Fibroblast of lung (primary cell): ENCODE measurements around the gene RAB11FIP5. TPM values are rescaled to one million over a fixed set of nuclear protein-coding genes. Genes with fewer than 3 reads are reported as not detected.
"Not testable (repeated sequence)": the region's sequence is repeated elsewhere in the genome, so short reads cannot be mapped to it uniquely, and the experiment has no call there.

ENCODE experiments used
- DNase-seq, 2 donors: peaks; one replicate each; pipeline versions ENCODE4 v3.0.0 to v3.0.0-alpha.2; 2010; ENCODE audit warnings: low read depth in 2 of 2
- H2AFZ ChIP-seq: 2 replicates; pipeline ENCODE4 v1.5.1; 2012; ENCODE audit warnings: low read length, control low read depth, inconsistent platforms
- H3K27ac ChIP-seq: 2 replicates; pipeline ENCODE4 v1.5.1; 2011; ENCODE audit warnings: low read length, control low read depth; ENCODE audit not compliant: insufficient read depth
- H3K27me3 ChIP-seq: 2 replicates; pipeline ENCODE4 v1.5.1; 2011; ENCODE audit warnings: mild to moderate bottlenecking, low read length; ENCODE audit not compliant: control insufficient read depth, insufficient read depth
- H3K36me3 ChIP-seq: 2 replicates; pipeline ENCODE4 v1.5.1; 2011; ENCODE audit warnings: low read length; ENCODE audit not compliant: control insufficient read depth, insufficient read depth
- H3K4me1 ChIP-seq: 2 replicates; pipeline ENCODE4 v1.5.1; 2011; ENCODE audit warnings: low read length; ENCODE audit not compliant: control insufficient read depth, insufficient read depth; ENCODE audit errors: extremely low read depth
- H3K4me2 ChIP-seq: 2 replicates; pipeline ENCODE4 v1.5.1; 2011; ENCODE audit warnings: low read length, control low read depth; ENCODE audit not compliant: insufficient read depth; ENCODE audit errors: extremely low read depth
- H3K4me3 ChIP-seq, 4 experiments: fragments of 200-600 bp in 1 of 4; sonication (generic) in 1 of 4; replicated peaks in 1 of 4; 2 replicates each; pipeline ENCODE4 v1.5.1; 2011 to 2016; ENCODE audit warnings: low read length in 4 of 4, low read depth in 3 of 4, mild to moderate bottlenecking in 3 of 4, control low read depth in 2 of 4, inconsistent platforms in 1 of 4, mixed read lengths in 1 of 4; ENCODE audit not compliant: insufficient read depth in 1 of 4; ENCODE audit errors: control extremely low read depth in 1 of 4
- H3K79me2 ChIP-seq: 2 replicates; pipeline ENCODE4 v1.5.1; 2012; ENCODE audit warnings: mild to moderate bottlenecking, low read length, inconsistent platforms; ENCODE audit not compliant: control insufficient read depth, insufficient read depth
- H3K9ac ChIP-seq: 2 replicates; pipeline ENCODE4 v1.5.1; 2011; ENCODE audit warnings: mild to moderate bottlenecking, low read length, control low read depth; ENCODE audit not compliant: insufficient read depth
- H3K9me3 ChIP-seq: 2 replicates; pipeline ENCODE4 v1.5.1; 2012; ENCODE audit warnings: low read depth, low read length; ENCODE audit not compliant: control insufficient read depth, insufficient read depth
- H4K20me1 ChIP-seq: 2 replicates; pipeline ENCODE4 v1.5.1; 2011; ENCODE audit warnings: low read length; ENCODE audit not compliant: control insufficient read depth, insufficient read depth; ENCODE audit errors: extremely low read depth
- CTCF ChIP-seq, 2 donors: IDR thresholded peaks in 1 of 2; conservative IDR thresholded peaks in 1 of 2; 1 replicate in 1 of 2; 2 replicates in 1 of 2; pipeline ENCODE4 v1.5.1; 2011 to 2012; ENCODE audit warnings: low read length in 2 of 2, control low read depth in 1 of 2, inconsistent platforms in 1 of 2, low read depth in 1 of 2, mild to moderate bottlenecking in 1 of 2
- EZH2 ChIP-seq: IDR thresholded peaks from 2 replicates; pipeline ENCODE4 v1.5.1; 2012; ENCODE audit warnings: low read length, control low read depth, mild to moderate bottlenecking; ENCODE audit errors: missing control alignments
- polyA plus RNA-seq, 2 donors: library from polyadenylated mRNA; depleted of rRNA in 1 of 2; stranded (reverse) in 1 of 2; unstranded in 1 of 2; fragments of >200 nt; gene quantifications; 2 replicates each; pipeline ENCODE4 v1.2.1, GENCODE V29; 2011 to 2012; ENCODE audit warnings: missing spikeins in 1 of 2
- total RNA-seq: library from RNA; depleted of rRNA; stranded (reverse); fragments of >200 nt; gene quantifications from 2 replicates; pipeline ENCODE4 v1.2.1, GENCODE V29; 2014

The RAB11FIP5 gene
- total and polyA plus RNA-seq, 2 donors (not counting 1 experiment from before 2014, with no cell fraction given): 27.7 to 35.0 TPM

GRCh38 chr2:73128841-73129535, 16.2 kb upstream of the RAB11FIP5 start:
- DNase-seq: no peak
- no peak overlapping the region for H3K4me2 ChIP-seq
- H3K79me2 ChIP-seq: no peaks in the 10 kb centered on the region
- H3K36me3 ChIP-seq: no peaks in the 10 kb centered on the region
- no peaks in the 10 kb centered on the region for H3K4me1 ChIP-seq
- H3K4me3 ChIP-seq: no peak overlapping the region
- H3K9ac ChIP-seq: no peak overlapping the region
- no peak overlapping the region for H2AFZ ChIP-seq
- no peak overlapping the region for H3K27ac ChIP-seq
- no peaks in the 10 kb centered on the region for H3K9me3 ChIP-seq
- TF ChIP-seq EZH2: no peak
- TF ChIP-seq CTCF (conservative IDR thresholded peaks at IDR 0.05 in 1 of 2, IDR thresholded peaks at IDR 0.05 in 1 of 2; ENCODE audit: low read depth in 1 of 2, low read length in 2 of 2): no peak
- no peaks in the 10 kb centered on the region for H4K20me1 ChIP-seq
- H3K27me3 ChIP-seq: peaks cover 3% of the 10 kb centered on the region

DNA sequence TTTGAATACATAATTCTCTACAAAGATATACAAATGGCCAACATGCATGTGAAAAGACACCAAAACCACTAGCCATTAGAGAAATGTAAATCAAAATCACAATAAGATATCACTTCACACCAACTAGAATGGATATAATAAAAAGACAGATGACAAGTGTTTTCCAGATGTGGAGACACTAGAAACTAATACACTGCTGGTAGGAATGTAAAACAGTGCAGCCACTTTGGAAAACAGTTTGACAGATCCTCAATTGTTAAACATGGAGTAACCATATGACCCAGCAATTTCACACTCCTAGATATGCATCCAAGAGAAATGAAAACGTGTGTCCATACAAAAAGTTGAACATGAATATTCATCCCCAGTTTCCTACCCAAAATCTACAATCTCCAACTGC, 9.8 kb upstream of the RAB11FIP5 start:
- no peak for TF ChIP-seq EZH2
- TF ChIP-seq CTCF (conservative IDR thresholded peaks at IDR 0.05 in 1 of 2, IDR thresholded peaks at IDR 0.05 in 1 of 2; ENCODE audit: low read depth in 1 of 2, low read length in 2 of 2): no peak
- Histone ChIP-seq H3K36me3 (no peaks in the 10 kb centered on the region), H3K9me3 (no peaks in the 10 kb centered on the region), H3K27me3 (peaks cover 5% of the 10 kb centered on the region), H3K9ac (no peak overlapping the region), H4K20me1 (no peaks in the 10 kb centered on the region), H3K27ac (no peak overlapping the region), H2AFZ (no peak overlapping the region), H3K4me2 (no peak overlapping the region), H3K79me2 (no peaks in the 10 kb centered on the region), H3K4me3 (no peak overlapping the region), H3K4me1 (no peaks in the 10 kb centered on the region)
- DNase-seq: no peak

- H2AFZ ChIP-seq, H3K9me3 ChIP-seq, H3K4me1 ChIP-seq, H3K36me3 ChIP-seq, H3K27me3 ChIP-seq, H3K4me2 ChIP-seq, H3K9ac ChIP-seq, H3K79me2 ChIP-seq, H3K27ac ChIP-seq, DNase-seq, H3K4me3 ChIP-seq, H4K20me1 ChIP-seq: not testable (repeated sequence)
Measured at GRCh38 chr2:73119611-73120239, 7.0 kb upstream of the RAB11FIP5 start.
